Stimulated activated CD8-positive, alpha-beta memory T cell treated with anti-CD3 and anti-CD28 coated beads, Interleukin-4, amount 100 ng/mL, for 24 hours (primary cell): ENCODE measurements around the gene STKLD1.

Source experiments
- DNase-seq: peaks from one replicate; pipeline ENCODE4 v3.0.0-alpha.2; 2020; ENCODE audit warnings: low read depth

Gene STKLD1

GRCh38 chr9:133417541-133418461 is 41.6 kb downstream of the STKLD1 start, which contains the start of gene REXO4:
Gene REXO4 (minus strand): TSS chr9:133418010. CDS start chr9:133417844, 166 bp downstream.
- peak; percentile 76 for DNase-seq

GRCh38 chr9:133419005-133419404 is 42.8 kb downstream of the STKLD1 start:
- no peak for DNase-seq

GRCh38 chr9:133420392-133420827 is 44.2 kb downstream of the STKLD1 start:
- DNase-seq: no peak

- DNase-seq: peak; percentile 32
Measured at GRCh38 chr9:133421615-133422542, 45.7 kb downstream of the STKLD1 start, which contains the start of gene ADAMTS13. Gene ADAMTS13 (plus strand): TSS chr9:133422367. CDS start chr9:133422444, 77 bp downstream.

- DNase-seq: no peak
Measured at GRCh38 chr9:133423216-133423615, 47.0 kb downstream of the STKLD1 start.

GRCh38 chr9:133424187-133424586 is 48.0 kb downstream of the STKLD1 start:
- no peak for DNase-seq

DNA sequence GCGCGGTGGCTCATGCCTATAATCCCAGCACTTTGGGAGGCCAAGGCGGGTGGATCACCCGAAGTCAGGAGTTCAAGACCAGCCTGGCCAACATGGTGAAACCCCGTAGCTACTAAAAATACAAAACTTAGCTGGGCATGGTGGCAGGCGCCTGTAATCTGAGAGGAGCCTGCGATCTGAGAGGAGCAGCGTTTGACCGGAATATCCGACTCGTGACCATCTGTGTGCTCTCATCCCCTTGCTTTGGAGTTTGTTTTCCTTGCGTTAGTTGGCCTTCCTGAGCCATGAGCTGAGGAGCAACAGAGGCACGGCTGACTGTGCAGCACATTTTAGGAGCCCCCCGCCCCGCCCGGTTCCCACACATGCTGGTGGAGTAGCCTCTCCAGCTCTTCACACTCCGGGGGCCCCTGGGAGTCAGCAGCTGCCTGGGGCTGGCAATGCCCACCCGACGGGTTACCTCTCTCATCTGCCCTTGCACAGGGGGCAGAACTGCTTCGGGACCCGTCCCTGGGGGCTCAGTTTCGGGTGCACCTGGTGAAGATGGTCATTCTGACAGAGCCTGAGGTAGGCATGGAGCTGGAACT is 49.0 kb downstream of the STKLD1 start:
- DNase-seq: no peak

GRCh38 chr9:133426011-133426410 is 49.8 kb downstream of the STKLD1 start:
- DNase-seq: no peak

- no peak for DNase-seq
Measured at GRCh38 chr9:133427658-133428348, 51.6 kb downstream of the STKLD1 start.

DNA sequence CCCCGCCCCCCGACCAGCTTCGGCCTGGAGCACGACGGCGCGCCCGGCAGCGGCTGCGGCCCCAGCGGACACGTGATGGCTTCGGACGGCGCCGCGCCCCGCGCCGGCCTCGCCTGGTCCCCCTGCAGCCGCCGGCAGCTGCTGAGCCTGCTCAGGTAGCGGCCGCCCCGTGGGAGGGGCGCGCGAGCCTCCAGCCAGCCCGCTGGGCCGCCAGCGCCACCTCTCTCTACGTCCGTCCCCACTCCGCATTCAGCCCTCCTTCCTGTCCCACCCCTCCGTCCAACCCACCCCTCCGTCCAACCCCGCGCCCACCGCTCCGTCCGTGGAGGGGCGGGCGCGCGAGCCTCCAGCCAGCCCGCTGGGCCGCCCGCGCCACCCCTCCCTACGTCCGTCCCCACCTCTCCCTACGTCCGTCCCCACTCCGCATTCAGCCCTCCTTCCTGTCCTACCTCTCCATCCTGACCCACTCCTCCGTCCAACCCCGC is 52.5 kb downstream of the STKLD1 start:
- DNase-seq: no peak

DNA sequence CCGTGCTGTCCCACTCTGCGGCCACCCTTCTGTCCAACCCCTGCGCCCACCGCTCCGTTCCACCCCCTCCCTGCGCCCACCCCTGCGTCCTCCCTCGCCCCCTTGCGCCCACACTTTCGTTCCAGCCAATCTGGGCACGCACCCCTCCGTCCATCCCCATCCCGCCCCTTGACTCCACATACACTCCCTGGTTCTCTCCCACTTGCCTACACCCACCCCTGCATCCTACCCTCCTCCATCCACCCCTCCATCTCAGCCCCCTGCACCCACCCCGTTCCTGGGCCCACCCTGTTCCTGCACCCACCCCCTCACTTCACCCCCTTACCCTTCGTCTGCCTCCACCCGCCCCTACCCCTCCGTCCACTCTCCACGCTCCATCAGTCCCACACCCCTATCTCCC is 53.0 kb downstream of the STKLD1 start:
- DNase-seq: no peak

DNA sequence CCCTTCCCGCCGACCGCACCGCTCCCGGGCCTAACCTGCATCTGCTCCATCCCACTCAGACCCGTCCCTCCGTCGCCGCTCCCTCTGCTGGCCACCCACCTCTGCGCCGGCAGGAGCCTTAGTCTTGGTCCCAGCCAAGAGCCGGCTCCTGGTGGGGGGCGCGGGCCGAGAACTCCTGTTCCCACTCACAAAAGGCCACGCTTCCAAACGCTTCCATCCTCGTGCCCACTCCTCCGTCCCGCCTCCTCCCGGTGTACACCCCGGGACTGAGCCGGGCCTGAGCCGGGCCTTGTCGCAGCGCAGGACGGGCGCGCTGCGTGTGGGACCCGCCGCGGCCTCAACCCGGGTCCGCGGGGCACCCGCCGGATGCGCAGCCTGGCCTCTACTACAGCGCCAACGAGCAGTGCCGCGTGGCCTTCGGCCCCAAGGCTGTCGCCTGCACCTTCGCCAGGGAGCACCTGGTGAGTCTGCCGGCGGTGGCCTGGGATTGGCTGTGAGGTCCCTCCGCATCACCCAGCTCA is 53.5 kb downstream of the STKLD1 start:
- DNase-seq: no peak

DNA sequence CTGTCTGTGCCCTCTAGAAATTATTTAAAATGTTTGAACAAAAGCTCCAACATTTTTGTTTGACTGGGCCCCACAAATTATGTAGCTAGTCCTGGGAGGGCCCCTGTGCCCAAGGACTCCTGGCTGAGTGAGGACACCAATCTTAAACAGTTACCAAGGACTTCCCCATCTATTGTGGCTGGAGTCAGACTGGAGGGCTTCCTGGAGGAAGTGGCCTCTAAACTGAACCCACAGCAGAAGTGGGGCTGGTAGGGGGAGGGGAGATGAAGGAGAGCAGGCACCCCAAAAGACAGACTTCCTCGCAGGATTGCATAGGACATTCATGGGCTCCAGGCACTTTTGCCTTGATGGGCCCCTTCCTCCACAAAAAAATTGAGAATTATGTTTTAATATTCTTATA is 54.1 kb downstream of the STKLD1 start:
- no peak for DNase-seq

DNA sequence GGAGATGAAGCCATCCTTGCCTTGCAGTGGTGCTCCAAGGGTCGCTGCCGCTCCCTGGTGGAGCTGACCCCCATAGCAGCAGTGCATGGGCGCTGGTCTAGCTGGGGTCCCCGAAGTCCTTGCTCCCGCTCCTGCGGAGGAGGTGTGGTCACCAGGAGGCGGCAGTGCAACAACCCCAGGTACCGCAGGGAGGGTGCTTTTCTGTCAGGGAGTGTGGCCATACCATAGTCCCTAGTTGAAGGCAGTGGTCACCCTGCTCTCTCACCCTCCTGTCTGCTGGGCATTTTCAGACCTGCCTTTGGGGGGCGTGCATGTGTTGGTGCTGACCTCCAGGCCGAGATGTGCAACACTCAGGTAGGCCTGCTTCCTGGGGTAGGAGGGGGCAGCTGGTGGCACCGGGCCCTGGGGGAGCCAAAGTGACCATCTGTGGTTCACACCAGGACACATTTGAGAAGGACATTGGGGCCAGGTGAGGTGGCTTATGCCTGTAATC is 57.2 kb downstream of the STKLD1 start:
- DNase-seq: no peak

- DNase-seq: no peak
Measured at GRCh38 chr9:133436681-133437080, 60.5 kb downstream of the STKLD1 start.

DNA sequence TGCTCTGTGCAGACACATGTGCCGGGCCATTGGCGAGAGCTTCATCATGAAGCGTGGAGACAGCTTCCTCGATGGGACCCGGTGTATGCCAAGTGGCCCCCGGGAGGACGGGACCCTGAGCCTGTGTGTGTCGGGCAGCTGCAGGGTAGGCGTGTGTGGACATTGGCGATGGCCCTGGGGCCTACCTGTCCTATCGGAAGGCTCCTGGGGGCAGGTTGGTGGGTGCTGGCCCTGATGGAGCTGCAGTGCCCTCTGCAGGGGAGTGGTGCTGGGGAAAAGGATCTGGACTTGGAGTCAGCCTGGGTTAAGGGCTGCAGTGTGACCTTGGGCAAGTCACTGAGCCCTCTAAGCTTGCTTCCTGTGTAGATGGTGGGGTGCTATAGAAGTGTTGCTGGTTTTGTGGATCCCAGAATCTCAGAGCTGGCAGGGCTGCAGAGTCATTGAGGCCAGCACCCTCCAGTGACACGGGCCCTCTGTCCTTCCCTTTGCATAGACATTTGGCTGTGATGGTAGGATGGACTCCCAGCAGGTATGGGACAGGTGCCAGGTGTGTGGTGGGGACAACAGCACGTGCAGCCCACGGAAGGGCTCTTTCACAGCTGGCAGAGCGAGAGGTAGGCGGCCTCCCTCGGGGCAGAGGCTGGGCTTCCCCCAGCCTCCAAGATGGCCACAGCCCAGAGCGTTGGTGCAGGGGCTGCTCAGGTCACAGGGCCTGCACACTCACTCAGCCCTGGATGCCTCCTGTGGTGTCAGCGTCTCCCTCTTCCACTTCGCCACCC is 61.8 kb downstream of the STKLD1 start:
- DNase-seq: no peak

DNA sequence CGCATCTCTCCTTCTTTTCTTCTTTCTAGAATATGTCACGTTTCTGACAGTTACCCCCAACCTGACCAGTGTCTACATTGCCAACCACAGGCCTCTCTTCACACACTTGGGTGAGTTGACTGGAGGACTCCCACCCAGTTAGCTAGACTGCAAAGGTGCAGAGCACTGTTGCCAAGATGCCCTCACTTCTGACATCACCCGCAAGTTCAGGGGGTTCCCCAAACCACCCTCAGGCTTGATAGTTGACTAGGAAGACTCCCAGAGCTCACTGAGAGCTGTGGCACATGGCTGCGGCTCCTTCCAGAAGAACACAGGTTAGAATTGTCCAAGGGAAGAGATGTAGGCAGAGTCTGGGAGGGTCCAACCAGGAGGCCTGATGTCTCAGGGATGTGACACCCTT is 63.2 kb downstream of the STKLD1 start:
- no peak for DNase-seq

- DNase-seq: no peak
Measured at GRCh38 chr9:133440874-133441273, 64.7 kb downstream of the STKLD1 start.

DNA sequence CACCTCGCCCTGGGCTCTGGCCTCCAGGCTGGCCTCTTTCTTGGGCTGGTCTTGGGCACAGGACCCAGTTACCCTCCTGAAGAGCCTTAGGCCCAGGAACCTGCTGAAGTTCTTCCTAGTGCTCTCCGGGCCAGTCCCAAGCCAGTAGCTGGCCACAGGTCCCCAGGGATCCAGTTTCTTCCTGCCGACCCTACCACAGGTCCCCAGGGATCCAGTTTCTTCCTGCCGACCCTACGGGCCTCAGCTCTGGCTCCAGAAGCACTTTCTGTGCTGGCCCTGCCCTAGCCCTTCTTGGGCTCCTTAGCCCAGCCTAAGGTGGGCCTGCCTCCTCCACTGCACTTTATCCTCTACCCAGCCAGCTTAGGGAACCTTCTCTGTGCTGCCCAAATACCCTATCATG is 65.4 kb downstream of the STKLD1 start:
- DNase-seq: no peak

GRCh38 chr9:133443248-133443647 is 67.1 kb downstream of the STKLD1 start:
- DNase-seq: no peak
